Astrocyte of the spinal cord (primary cell): ENCODE results near the gene SLC30A4.

Source experiments
- DNase-seq: peaks from one replicate; pipeline ENCODE4 v3.0.0; 2011; ENCODE audit warnings: low read depth, low spot score
- H3K4me3 ChIP-seq: 2 replicates; pipeline ENCODE4 v1.5.1; 2011; ENCODE audit warnings: low read depth, mild to moderate bottlenecking, low read length, moderate library complexity
- in situ Hi-C: cut with HindIII; loops from 2 replicates; pipeline ENCODE4 v1.10.0; 2017; ENCODE audit warnings: low sequenced_read_pairs
- TF ChIP-seq, protein P1 (sequence below): IDR thresholded peaks from 2 replicates; pipeline ENCODE4 v1.5.1; 2012; ENCODE audit warnings: low read depth, mild to moderate bottlenecking, low read length, inconsistent platforms

The SLC30A4 gene

DNA sequence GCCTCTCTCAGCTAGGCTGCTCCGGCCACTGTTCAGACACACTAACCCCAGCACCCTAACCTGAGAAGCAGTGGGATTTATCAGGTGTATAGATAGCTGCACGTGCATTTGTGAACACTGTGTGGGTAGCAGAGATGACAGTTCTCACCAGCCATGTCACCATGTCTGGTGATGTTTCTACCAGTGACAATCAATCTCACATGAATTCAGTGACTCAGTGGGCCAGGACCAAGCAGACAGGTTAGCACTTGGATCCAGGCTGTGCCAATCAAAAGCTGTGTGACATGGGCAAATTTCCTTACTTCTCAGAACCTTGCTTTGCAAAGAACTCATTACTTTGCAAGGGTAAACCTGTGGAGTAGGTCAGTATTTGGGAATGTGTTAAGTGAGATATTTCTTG, 78.9 kb downstream of the SLC30A4 start:
- no peak overlapping the region for H3K4me3 ChIP-seq
- no peak for DNase-seq
- in situ Hi-C loops, result no loop called here
- TF ChIP-seq, protein P1, sequence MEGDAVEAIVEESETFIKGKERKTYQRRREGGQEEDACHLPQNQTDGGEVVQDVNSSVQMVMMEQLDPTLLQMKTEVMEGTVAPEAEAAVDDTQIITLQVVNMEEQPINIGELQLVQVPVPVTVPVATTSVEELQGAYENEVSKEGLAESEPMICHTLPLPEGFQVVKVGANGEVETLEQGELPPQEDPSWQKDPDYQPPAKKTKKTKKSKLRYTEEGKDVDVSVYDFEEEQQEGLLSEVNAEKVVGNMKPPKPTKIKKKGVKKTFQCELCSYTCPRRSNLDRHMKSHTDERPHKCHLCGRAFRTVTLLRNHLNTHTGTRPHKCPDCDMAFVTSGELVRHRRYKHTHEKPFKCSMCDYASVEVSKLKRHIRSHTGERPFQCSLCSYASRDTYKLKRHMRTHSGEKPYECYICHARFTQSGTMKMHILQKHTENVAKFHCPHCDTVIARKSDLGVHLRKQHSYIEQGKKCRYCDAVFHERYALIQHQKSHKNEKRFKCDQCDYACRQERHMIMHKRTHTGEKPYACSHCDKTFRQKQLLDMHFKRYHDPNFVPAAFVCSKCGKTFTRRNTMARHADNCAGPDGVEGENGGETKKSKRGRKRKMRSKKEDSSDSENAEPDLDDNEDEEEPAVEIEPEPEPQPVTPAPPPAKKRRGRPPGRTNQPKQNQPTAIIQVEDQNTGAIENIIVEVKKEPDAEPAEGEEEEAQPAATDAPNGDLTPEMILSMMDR, result no peak

DNA sequence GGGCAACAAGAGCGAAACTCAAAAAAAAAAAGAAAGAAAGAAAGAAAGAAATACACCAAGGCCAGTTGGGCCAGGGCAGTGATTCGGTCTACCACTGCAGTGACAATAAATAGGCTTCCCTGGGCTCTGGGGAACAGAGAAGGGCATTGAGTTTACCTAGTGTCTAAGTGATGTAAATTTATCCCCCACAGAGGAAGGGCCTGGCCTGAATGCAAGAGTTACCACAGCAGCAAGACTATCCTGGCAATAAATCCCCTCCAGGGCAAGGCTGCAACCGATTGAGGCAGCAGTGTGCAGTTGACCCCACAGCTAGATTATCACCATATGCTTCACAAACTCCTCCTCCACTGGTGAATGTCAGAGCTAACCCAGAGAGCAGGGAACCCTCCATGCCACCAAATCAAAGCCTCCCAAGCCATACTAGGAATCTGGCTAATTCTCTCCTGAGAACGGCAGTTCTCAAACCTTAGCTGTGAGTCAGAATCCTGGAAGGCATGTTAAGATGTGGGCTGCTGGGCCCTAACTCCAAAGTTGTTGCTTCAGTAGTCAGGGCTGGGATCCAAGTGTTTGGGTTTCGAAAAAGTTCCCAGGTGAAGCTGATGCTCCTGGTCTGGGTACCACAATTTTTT, 79.9 kb downstream of the SLC30A4 start:
- DNase-seq, result peak; percentile 71
- no peak overlapping the region for H3K4me3 ChIP-seq
- in situ Hi-C loops, result no loop called here
- TF ChIP-seq, protein P1, result no peak

DNA sequence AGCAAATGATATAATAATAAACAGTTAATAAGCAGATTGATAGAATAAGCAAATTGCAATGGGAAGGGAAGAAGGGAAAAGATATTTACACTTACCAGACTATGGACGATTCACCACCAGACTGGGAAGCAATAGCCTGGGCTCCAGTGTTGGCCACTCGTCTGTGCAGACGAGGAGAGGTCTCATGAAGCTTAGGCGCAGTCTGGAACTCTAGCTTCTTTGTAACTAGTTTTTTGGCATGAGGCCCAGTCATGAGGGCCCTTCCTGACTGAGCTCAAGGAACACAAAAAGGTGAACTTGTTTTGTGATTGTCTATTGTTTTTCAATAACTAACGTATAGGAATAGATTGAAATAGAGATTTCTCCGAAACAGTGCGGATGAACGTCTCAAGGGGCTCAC, 80.9 kb downstream of the SLC30A4 start:
- H3K4me3 ChIP-seq, result no peak overlapping the region
- in situ Hi-C loops, result no loop called here
- TF ChIP-seq, protein P1, result no peak
- DNase-seq, result no peak

DNA sequence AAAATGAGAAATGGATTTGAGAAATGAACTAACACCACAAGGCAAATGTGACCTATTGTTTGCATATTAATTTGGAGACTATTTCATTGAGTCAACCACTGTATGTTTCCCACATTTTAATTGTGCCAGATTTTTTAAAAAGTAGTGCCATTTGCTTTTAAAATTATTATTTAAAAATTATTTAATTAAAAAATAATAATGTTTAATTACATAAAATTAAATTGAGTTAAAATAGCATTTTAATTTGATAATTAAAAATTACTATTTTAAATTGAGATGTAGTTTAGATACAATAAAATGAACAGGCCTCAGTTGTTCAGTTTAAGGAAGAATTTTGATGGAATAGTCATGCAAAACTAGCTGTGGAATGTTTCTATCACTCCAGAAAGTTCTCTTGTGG, 81.5 kb downstream of the SLC30A4 start:
- DNase-seq, result no peak
- in situ Hi-C loops, result no loop called here
- TF ChIP-seq, protein P1, result no peak
- no peak overlapping the region for H3K4me3 ChIP-seq

DNA sequence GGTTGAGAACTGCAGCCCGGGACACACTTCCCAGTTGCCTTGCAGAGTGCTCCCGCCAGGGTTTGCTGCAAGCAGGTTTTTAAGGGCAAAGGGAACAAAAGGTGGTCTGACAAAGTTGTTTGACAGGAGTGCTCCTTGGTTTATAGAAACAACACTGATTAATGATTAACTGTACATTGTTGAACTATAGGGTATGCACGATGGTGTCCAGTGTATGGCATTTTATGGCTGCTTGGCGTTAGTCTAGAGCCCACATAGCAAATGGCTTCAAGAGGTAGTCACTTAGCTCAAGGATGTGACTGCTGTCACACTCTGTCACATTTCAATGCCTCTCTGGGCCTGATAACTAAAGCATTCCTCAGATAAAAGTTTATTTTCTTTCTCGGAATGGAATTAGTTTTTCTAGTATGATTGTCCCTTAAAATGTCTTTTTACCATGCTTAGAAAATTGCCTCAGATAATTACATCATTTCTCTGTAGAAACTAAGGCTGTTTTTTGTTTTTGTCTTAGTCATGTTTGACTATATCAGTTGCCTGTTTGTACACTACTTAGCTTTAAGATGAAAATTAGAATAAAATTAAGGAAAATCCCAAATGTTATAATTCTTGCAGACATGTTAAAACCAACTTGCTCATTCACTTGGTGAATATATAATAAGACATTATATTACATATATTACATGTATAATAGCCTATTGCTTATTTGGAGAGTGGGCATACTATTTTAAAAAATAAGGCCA, 82.9 kb downstream of the SLC30A4 start:
- TF ChIP-seq, protein P1, result no peak
- in situ Hi-C loops, result no loop called here
- DNase-seq, result no peak
- no peak overlapping the region for H3K4me3 ChIP-seq

DNA sequence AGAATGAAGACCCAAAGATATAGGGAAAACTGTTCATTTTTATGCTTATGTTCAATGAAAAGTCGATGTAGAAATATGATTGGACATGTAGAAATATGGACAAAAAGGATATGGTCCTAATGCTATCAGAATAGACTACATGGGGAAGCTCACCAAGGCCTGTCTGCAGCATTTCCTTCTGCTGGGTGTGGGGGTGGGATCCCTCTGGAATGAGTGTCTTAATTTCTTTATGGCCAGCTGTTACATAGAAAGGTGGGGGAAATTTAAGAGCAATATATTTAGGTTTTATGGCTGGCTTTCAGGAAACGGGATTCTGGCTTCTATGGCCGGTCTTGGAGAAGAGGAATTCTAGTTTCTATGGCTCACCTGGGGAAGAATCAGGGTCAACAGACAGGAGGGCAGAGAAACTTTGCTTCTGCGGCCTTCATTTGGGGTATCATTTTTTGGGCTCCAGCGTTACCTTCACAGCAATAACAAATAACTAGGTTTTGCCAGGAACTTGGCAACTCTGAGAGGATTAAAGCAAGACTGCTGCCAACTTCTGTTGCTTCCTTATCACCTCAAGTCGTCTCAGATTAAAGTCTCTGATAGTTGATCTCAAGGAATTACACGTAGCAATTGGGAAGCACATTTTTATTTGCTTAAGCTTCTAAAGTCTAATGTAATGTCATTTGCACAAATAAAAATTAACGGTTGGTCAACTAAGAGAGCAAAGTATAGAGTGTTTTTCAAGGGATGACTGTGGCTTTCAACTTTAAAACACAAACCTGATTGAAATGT, 87.2 kb downstream of the SLC30A4 start:
- in situ Hi-C loops, result no loop called here
- no peak overlapping the region for H3K4me3 ChIP-seq
- TF ChIP-seq, protein P1, result no peak
- DNase-seq, result no peak
